Measurements from ENCODE around the gene SERPING1.

Gene SERPING1

DNA sequence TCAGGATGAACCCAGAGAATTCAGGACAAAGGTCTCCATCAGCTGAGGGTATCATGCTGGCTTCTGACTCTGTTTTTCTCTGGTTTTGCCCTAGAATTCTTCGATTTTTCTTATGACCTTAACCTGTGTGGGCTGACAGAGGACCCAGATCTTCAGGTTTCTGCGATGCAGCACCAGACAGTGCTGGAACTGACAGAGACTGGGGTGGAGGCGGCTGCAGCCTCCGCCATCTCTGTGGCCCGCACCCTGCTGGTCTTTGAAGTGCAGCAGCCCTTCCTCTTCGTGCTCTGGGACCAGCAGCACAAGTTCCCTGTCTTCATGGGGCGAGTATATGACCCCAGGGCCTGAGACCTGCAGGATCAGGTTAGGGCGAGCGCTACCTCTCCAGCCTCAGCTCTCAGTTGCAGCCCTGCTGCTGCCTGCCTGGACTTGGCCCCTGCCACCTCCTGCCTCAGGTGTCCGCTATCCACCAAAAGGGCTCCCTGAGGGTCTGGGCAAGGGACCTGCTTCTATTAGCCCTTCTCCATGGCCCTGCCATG, 16.8 kb downstream of the SERPING1 start:
- TF ChIP-seq, protein P1, sequence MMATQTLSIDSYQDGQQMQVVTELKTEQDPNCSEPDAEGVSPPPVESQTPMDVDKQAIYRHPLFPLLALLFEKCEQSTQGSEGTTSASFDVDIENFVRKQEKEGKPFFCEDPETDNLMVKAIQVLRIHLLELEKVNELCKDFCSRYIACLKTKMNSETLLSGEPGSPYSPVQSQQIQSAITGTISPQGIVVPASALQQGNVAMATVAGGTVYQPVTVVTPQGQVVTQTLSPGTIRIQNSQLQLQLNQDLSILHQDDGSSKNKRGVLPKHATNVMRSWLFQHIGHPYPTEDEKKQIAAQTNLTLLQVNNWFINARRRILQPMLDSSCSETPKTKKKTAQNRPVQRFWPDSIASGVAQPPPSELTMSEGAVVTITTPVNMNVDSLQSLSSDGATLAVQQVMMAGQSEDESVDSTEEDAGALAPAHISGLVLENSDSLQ (IDR thresholded peaks at IDR 0.05) = no peak
- TF ChIP-seq FOXA1 (IDR thresholded peaks at IDR 0.05) = no peak
- TF ChIP-seq HDGF (IDR thresholded peaks at IDR 0.05; ENCODE audit: borderline replicate concordance) = no peak
- no peak for TF ChIP-seq LEF1 (IDR thresholded peaks at IDR 0.05; ENCODE audit: borderline replicate concordance)
- no peak for TF ChIP-seq TARDBP (IDR thresholded peaks at IDR 0.05)
- no peak for TF ChIP-seq L3MBTL2 (conservative IDR thresholded peaks at IDR 0.05)
- no peak for TF ChIP-seq NFRKB (IDR thresholded peaks at IDR 0.05)
- no peak for TF ChIP-seq BHLHE40 (IDR thresholded peaks at IDR 0.05; ENCODE audit: borderline replicate concordance)
- no peak for TF ChIP-seq ARNT (IDR thresholded peaks at IDR 0.05)
- TF ChIP-seq FOXM1 (IDR thresholded peaks at IDR 0.05; ENCODE audit: borderline replicate concordance) = no peak
- no peak for TF ChIP-seq ZNF384 (IDR thresholded peaks at IDR 0.05)
- no peak for TF ChIP-seq CTBP1 (IDR thresholded peaks at IDR 0.05; ENCODE audit: borderline replicate concordance)
- TF ChIP-seq ELF4 (IDR thresholded peaks at IDR 0.05) = no peak
- no peak for TF ChIP-seq SUZ12 (IDR thresholded peaks at IDR 0.05)
- TF ChIP-seq SP1 (IDR thresholded peaks at IDR 0.05) = no peak
- no peak for TF ChIP-seq FOXK2 (IDR thresholded peaks at IDR 0.05)
- POLR2A ChIA-PET = no interaction called here
- no peak for DNase-seq (ENCODE audit: extremely low spot score)
- CTCF ChIA-PET = interaction anchor here (0.5 to 1.2 kb wide), 2 partner anchors 26 to 126 kb away, joined by 3 read pairs; no protein-coding TSS in a partner anchor

DNA sequence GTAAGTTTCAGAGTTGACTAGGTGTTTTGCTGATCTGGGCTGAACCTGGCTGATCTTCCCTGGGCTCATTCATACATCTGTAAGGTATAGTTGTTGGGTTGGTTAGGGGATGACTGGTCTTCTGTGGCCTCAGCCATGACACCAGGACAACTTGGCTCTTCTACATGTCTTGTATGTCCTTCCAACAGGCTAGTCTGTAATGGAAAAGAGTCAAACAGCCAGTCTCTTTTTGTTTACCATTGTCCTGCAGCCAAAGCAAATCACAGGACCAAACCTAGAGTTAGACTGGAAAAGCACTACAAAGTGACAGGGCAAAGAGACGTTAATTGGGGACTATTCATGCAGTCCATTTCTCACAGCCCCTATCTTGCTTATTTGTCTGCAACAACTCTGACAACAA, 17.8 kb downstream of the SERPING1 start:
- ChIA-PET CTCF (no interaction called here), POLR2A (no interaction called here)
- no peak for TF ChIP-seq ELF4 (IDR thresholded peaks at IDR 0.05)
- TF ChIP-seq, protein P1 (IDR thresholded peaks at IDR 0.05) = no peak
- no peak for TF ChIP-seq ZNF384 (IDR thresholded peaks at IDR 0.05)
- no peak for TF ChIP-seq NFRKB (IDR thresholded peaks at IDR 0.05)
- TF ChIP-seq TARDBP (IDR thresholded peaks at IDR 0.05) = no peak
- no peak for TF ChIP-seq FOXA1 (IDR thresholded peaks at IDR 0.05)
- TF ChIP-seq LEF1 (IDR thresholded peaks at IDR 0.05; ENCODE audit: borderline replicate concordance) = no peak
- no peak for TF ChIP-seq CTBP1 (IDR thresholded peaks at IDR 0.05; ENCODE audit: borderline replicate concordance)
- no peak for TF ChIP-seq FOXK2 (IDR thresholded peaks at IDR 0.05)
- no peak for DNase-seq (ENCODE audit: extremely low spot score)

DNA sequence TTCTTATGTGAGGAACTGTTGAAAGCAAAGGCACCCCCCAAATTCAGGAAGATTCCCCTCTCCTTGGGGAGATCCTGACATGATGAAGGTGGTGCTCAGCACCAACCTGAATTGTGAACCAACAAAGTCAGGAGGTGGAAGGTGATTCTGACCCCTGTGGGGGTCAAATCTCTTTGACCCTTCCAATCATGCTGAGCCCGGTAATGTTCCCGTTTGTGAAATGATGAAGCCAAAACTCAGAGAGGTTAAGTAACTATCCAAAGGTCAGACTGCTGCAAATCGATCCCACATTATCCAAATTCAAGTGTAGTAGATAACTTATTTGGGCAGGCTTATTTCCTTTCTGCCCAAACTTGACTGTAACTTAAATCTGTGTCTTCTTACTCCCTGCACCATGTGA, 19.1 kb downstream of the SERPING1 start:
- CTCF ChIA-PET = no interaction called here
- no peak for TF ChIP-seq ZNF384 (IDR thresholded peaks at IDR 0.05)
- TF ChIP-seq ELF4 (IDR thresholded peaks at IDR 0.05) = no peak
- POLR2A ChIA-PET = no interaction called here
- DNase-seq (ENCODE audit: extremely low spot score) = no peak

DNA sequence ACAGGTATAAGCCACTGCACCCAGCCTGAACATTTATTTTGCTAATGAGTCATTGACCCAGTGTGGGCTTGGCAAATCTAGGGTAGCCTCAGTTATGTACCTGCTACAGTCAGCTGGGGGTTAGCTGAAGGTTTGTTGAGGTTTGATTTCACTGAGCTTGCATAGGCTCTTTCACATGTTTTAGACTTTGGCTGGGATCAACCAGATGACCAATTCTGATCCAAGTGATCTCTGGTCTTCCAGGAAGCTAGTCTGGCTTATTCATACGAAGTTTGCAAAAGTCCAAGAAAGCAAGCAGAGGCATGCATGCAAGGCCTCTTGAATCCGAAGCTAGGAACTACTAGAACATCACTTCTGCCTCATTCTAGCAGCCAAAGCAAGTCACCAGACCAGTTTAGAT, 21.0 kb downstream of the SERPING1 start:
- TF ChIP-seq, protein P1 (IDR thresholded peaks at IDR 0.05) = no peak
- TF ChIP-seq SUZ12 (IDR thresholded peaks at IDR 0.05) (no peak), HDGF (IDR thresholded peaks at IDR 0.05; ENCODE audit: borderline replicate concordance) (no peak), SP1 (IDR thresholded peaks at IDR 0.05) (no peak), ARNT (IDR thresholded peaks at IDR 0.05) (no peak), ELF4 (IDR thresholded peaks at IDR 0.05) (no peak), L3MBTL2 (conservative IDR thresholded peaks at IDR 0.05) (no peak), ZNF384 (IDR thresholded peaks at IDR 0.05) (no peak), LEF1 (IDR thresholded peaks at IDR 0.05; ENCODE audit: borderline replicate concordance) (no peak), TARDBP (IDR thresholded peaks at IDR 0.05) (no peak), BHLHE40 (IDR thresholded peaks at IDR 0.05; ENCODE audit: borderline replicate concordance) (no peak)
- CTCF ChIA-PET = no interaction called here
- POLR2A ChIA-PET = no interaction called here
- DNase-seq (ENCODE audit: extremely low spot score) = no peak

DNA sequence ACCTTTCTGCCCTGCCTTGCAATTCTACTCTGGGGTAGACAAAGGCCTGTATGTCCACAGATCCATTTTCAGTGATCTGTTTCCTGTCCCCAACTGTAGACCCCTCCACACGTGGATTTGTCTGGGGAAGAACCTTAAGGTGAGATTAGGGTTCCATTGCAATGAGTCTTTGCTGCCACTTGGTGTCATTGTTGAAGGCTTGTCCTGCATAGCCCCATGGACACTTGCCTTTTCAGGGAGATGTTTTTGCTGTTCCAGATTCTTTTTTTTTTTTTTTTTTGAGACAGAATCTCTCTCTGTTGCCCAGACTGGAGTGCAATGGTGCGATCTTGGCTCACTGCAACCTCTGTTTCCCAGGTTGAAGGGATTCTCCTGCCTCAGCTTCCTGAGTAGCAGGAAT, 21.8 kb downstream of the SERPING1 start:
- ChIA-PET CTCF (interaction anchor here (0.7 kb wide), 1 partner anchor 11 kb away, joined by 8 read pairs; no protein-coding TSS in a partner anchor), POLR2A (no interaction called here)
- no peak for TF ChIP-seq LEF1 (IDR thresholded peaks at IDR 0.05; ENCODE audit: borderline replicate concordance)
- DNase-seq (ENCODE audit: extremely low spot score) = no peak

DNA sequence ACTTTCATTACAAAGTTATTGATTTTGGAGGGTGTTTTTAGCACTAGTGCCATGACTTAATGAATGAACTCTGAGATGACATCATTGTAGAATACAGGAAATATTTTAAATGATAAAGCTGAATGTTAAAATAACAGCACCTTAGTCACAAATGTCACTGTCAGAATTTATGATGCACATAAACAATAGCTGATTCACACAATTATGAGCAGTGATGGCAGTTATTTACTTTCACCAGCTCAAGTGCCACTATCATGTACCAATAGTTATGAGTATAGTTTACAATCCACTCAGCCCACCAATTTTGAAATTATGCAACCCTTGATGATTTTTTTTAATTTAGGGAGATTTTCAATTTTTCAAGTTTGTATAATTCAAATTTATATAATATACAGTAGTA, 23.0 kb downstream of the SERPING1 start:
- no peak for TF ChIP-seq SUZ12 (IDR thresholded peaks at IDR 0.05)
- no peak for TF ChIP-seq TARDBP (IDR thresholded peaks at IDR 0.05)
- no peak for TF ChIP-seq FOXK2 (IDR thresholded peaks at IDR 0.05)
- TF ChIP-seq NFRKB (IDR thresholded peaks at IDR 0.05) = no peak
- no peak for TF ChIP-seq LEF1 (IDR thresholded peaks at IDR 0.05; ENCODE audit: borderline replicate concordance)
- TF ChIP-seq HDGF (IDR thresholded peaks at IDR 0.05; ENCODE audit: borderline replicate concordance) = no peak
- TF ChIP-seq ELF4 (IDR thresholded peaks at IDR 0.05) = no peak
- TF ChIP-seq L3MBTL2 (conservative IDR thresholded peaks at IDR 0.05) = no peak
- TF ChIP-seq, protein P1 (IDR thresholded peaks at IDR 0.05) = no peak
- no peak for TF ChIP-seq FOXA1 (IDR thresholded peaks at IDR 0.05)
- no peak for TF ChIP-seq CTBP1 (IDR thresholded peaks at IDR 0.05; ENCODE audit: borderline replicate concordance)
- no peak for TF ChIP-seq FOXM1 (IDR thresholded peaks at IDR 0.05; ENCODE audit: borderline replicate concordance)
- TF ChIP-seq SP1 (IDR thresholded peaks at IDR 0.05) = no peak
- no peak for TF ChIP-seq ZNF384 (IDR thresholded peaks at IDR 0.05)
- TF ChIP-seq ARNT (IDR thresholded peaks at IDR 0.05) = no peak
- no peak for TF ChIP-seq BHLHE40 (IDR thresholded peaks at IDR 0.05; ENCODE audit: borderline replicate concordance)
- ChIA-PET CTCF (no interaction called here), POLR2A (no interaction called here)
- DNase-seq (ENCODE audit: extremely low spot score) = no peak

Measured in HEK293T (cell line).